PC-9 (cell line): ENCODE results near the gene IARS1. TPM values are rescaled to one million over a fixed set of nuclear protein-coding genes. Genes with fewer than 3 reads are reported as not detected.

ENCODE experiments used
- BruUV-seq: library from RNA; stranded (reverse); fragments of 400-500 nt; replicated peaks from 2 replicates; lab custom pipeline; 2021; lab: Mats Ljungman, UMichigan
- CTCF ChIA-PET: fragments of 300-600 bp; sonication (Branson Sonifier 250); formaldehyde crosslinking; loops from one replicate; lab custom pipeline; 2022; ENCODE audit warnings: antibody characterized with exemption; lab: Charles Lee
- POLR2A ChIA-PET: fragments of 300-600 bp; sonication (Branson Sonifier 250); formaldehyde crosslinking; loops from one replicate; lab custom pipeline; 2022; ENCODE audit warnings: antibody characterized with exemption; ENCODE audit not compliant: unreplicated experiment; lab: Charles Lee
- DNase-seq, 2 experiments: peaks; one replicate each; pipeline versions ENCODE4 v3.0.0 to v3.0.0-alpha.2; 2015 to 2022; ENCODE audit warnings: mixed read lengths in 1 of 2
- H2AFZ ChIP-seq: fragments of 200-600 bp; sonication (generic); 2 replicates; pipeline ENCODE4 v1.8.1; 2017; ENCODE audit warnings: antibody characterized with exemption
- H3F3A ChIP-seq: fragments of 200-600 bp; sonication (generic); 2 replicates; pipeline ENCODE4 v1.8.1; 2017; ENCODE audit warnings: antibody characterized with exemption, mild to moderate bottlenecking, low read depth; ENCODE audit not compliant: insufficient read depth
- H3K27ac ChIP-seq: fragments of 200-600 bp; sonication (generic); 2 replicates; pipeline ENCODE4 v1.6.1; 2016; ENCODE audit warnings: mixed run types
- H3K27me3 ChIP-seq: fragments of 200-600 bp; sonication (generic); 2 replicates; pipeline ENCODE4 v1.6.1; 2016; ENCODE audit warnings: low read depth, mixed run types; ENCODE audit not compliant: insufficient read depth
- H3K36me3 ChIP-seq: fragments of 200-600 bp; sonication (generic); 2 replicates; pipeline ENCODE4 v1.6.1; 2016; ENCODE audit warnings: low read depth, mixed run types
- H3K4me1 ChIP-seq: fragments of 200-600 bp; sonication (generic); replicated peaks from 2 replicates; pipeline ENCODE4 v1.6.1; 2016; ENCODE audit warnings: mixed run types; ENCODE audit not compliant: insufficient read depth
- H3K4me2 ChIP-seq: fragments of 200-600 bp; sonication (generic); 2 replicates; pipeline ENCODE4 v1.6.1; 2017; ENCODE audit warnings: mixed run types
- H3K4me3 ChIP-seq: fragments of 200-600 bp; sonication (generic); 2 replicates; pipeline ENCODE4 v1.6.1; 2016; ENCODE audit warnings: mixed run types
- H3K79me2 ChIP-seq: fragments of 200-600 bp; sonication (generic); 2 replicates; pipeline ENCODE4 v1.6.1; 2017; ENCODE audit warnings: low read depth, mixed run types
- H3K9me2 ChIP-seq: fragments of 200-600 bp; sonication (generic); 2 replicates; pipeline ENCODE4 v1.8.1; 2017; ENCODE audit warnings: mild to moderate bottlenecking; ENCODE audit not compliant: insufficient read depth
- H3K9me3 ChIP-seq: fragments of 200-600 bp; sonication (generic); 2 replicates; pipeline ENCODE4 v1.8.1; 2016; ENCODE audit warnings: low read depth; ENCODE audit not compliant: insufficient read depth
- H4K20me1 ChIP-seq: fragments of 200-600 bp; sonication (generic); 2 replicates; pipeline ENCODE4 v1.8.1; 2017; ENCODE audit not compliant: insufficient read depth
- CTCF ChIP-seq: fragments of 200-600 bp; sonication (generic); conservative IDR thresholded peaks from 2 replicates; pipeline ENCODE4 v1.6.1; 2017; ENCODE audit warnings: mixed run types, antibody characterized with exemption, mild to moderate bottlenecking, moderate library complexity
- EZH2 ChIP-seq: fragments of 200-600 bp; sonication (generic); IDR thresholded peaks from 2 replicates; pipeline ENCODE4 v1.8.0; 2017; ENCODE audit warnings: antibody characterized with exemption, low read depth
- intact Hi-C: fragments of 100-400 bp; cut with micrococcal nuclease; formaldehyde crosslinking; loops from one replicate; pipeline ENCODE4 v1.10.0; 2022; ENCODE audit not compliant: unreplicated experiment
- total RNA-seq: library from RNA; stranded (reverse); gene quantifications from 2 replicates; pipeline ENCODE4 v1.2.3, GENCODE V29; 2021

IARS1 gene
- total RNA-seq, 1 experiment from 2014 or later = 232 TPM

- peaks cover 17% of the 10 kb centered on the region for H3K4me1 ChIP-seq
- ChIA-PET CTCF (no interaction called here), POLR2A (no interaction called here)
- peaks cover 85% of the 10 kb centered on the region for H3K79me2 ChIP-seq
- no peak overlapping the region for H2AFZ ChIP-seq
- H3K4me2 ChIP-seq = no peak overlapping the region
- H4K20me1 ChIP-seq = peaks cover 68% of the 10 kb centered on the region
- no peak overlapping the region for H3K4me3 ChIP-seq
- TF ChIP-seq EZH2 (no peak), CTCF (no peak)
- DNase-seq = no peak
- no peaks in the 10 kb centered on the region for H3K27me3 ChIP-seq
- no peak overlapping the region for H3K27ac ChIP-seq
- no TSS peak for BruUV-seq
- intact Hi-C loops = no loop called here
- H3F3A ChIP-seq = peaks cover 15% of the 10 kb centered on the region
- no peaks in the 10 kb centered on the region for H3K9me2 ChIP-seq
- no peaks in the 10 kb centered on the region for H3K9me3 ChIP-seq
- peaks cover 77% of the 10 kb centered on the region for H3K36me3 ChIP-seq
Observed at GRCh38 chr9:92289708-92290390, 3.6 kb downstream of the IARS1 start.

GRCh38 chr9:92279302-92279701 is 14.2 kb downstream of the IARS1 start:
- peaks cover 17% of the 10 kb centered on the region; the same call in 1 of the 2 replicates for H3F3A ChIP-seq
- H3K27ac ChIP-seq = no peak overlapping the region
- no peak for DNase-seq
- H3K79me2 ChIP-seq = peaks cover 23% of the 10 kb centered on the region; the same call in 1 of the 2 replicates
- peaks cover 86% of the 10 kb centered on the region for H3K36me3 ChIP-seq
- no peak overlapping the region for H3K4me2 ChIP-seq
- ChIA-PET CTCF (no interaction called here), POLR2A (interaction anchor here (0.6 kb wide), 1 partner anchor 1523 kb away, joined by 3 read pairs; no protein-coding TSS in a partner anchor)
- BruUV-seq = no TSS peak
- no peak overlapping the region for H3K4me3 ChIP-seq
- TF ChIP-seq CTCF = no peak
- no peaks in the 10 kb centered on the region for H3K27me3 ChIP-seq
- no peaks in the 10 kb centered on the region for H3K9me3 ChIP-seq
- peaks cover 87% of the 10 kb centered on the region for H4K20me1 ChIP-seq
- no peak overlapping the region for H2AFZ ChIP-seq
- H3K9me2 ChIP-seq = no peaks in the 10 kb centered on the region
- no peaks in the 10 kb centered on the region for H3K4me1 ChIP-seq
- intact Hi-C loops = loop anchor here (5.0 to 10.0 kb wide), 2 partner anchors 37 to 355 kb away; no protein-coding TSS in a partner anchor

- Histone ChIP-seq H3K9me2 (no peaks in the 10 kb centered on the region), H3K79me2 (0 out of 2 replicates have a peak, but pooled peaks cover 12% of the 10 kb centered on the region), H2AFZ (no peak overlapping the region), H3K36me3 (peaks cover 86% of the 10 kb centered on the region), H3K27me3 (no peaks in the 10 kb centered on the region), H3K4me2 (no peak overlapping the region), H3F3A (peaks cover 22% of the 10 kb centered on the region; the same call in 1 of the 2 replicates), H3K4me3 (no peak overlapping the region), H3K9me3 (no peaks in the 10 kb centered on the region), H4K20me1 (peaks cover 86% of the 10 kb centered on the region), H3K27ac (no peak overlapping the region), H3K4me1 (no peaks in the 10 kb centered on the region)
- intact Hi-C loops = loop anchor here (5.0 to 10.0 kb wide), 2 partner anchors 36 to 357 kb away; no protein-coding TSS in a partner anchor
- TF ChIP-seq EZH2 = no peak
- no peak for TF ChIP-seq CTCF
- CTCF ChIA-PET = interaction anchor here (0.5 kb wide), 1 partner anchor 13 kb away, joined by 11 read pairs; no protein-coding TSS in a partner anchor
- POLR2A ChIA-PET = no interaction called here
- BruUV-seq = no TSS peak
- DNase-seq = no peak
Observed at GRCh38 chr9:92278110-92278509, 15.4 kb downstream of the IARS1 start.
